H1 (cell line): ENCODE results near the gene NCAPD3.

ENCODE experiments used
- CHD1 ChIP-seq: IDR thresholded peaks from 2 replicates; pipeline ENCODE4 v1.6.1; 2012; ENCODE audit warnings: low read depth, low read length, improper control_type of control experiment
- CREB1 ChIP-seq: IDR thresholded peaks from 2 replicates; pipeline ENCODE4 v1.6.1; 2012; ENCODE audit warnings: inconsistent platforms
- EGR1 ChIP-seq: IDR thresholded peaks from 2 replicates; pipeline ENCODE4 v1.6.1; 2011; ENCODE audit warnings: low read depth, low read length, borderline replicate concordance
- KDM1A ChIP-seq: fragments of 200-600, 300-600 bp; sonication (generic); IDR thresholded peaks from 2 replicates; pipeline ENCODE4 v1.7.1; 2016; ENCODE audit warnings: mild to moderate bottlenecking, low read length, borderline replicate concordance
- KDM5A ChIP-seq: fragments of 200-600 bp; IDR thresholded peaks from 2 replicates; pipeline ENCODE4 v1.7.1; 2012; ENCODE audit warnings: mild to moderate bottlenecking, low read length, inconsistent platforms, mixed read lengths
- NANOG ChIP-seq: IDR thresholded peaks from 2 replicates; pipeline ENCODE4 v1.6.1; 2011; ENCODE audit warnings: low read length, low read depth, mild to moderate bottlenecking, inconsistent platforms; ENCODE audit not compliant: insufficient read depth, poor library complexity, severe bottlenecking
- POLR2A ChIP-seq, 2 experiments: IDR thresholded peaks; 1 replicate in 1 of 2; 2 replicates in 1 of 2; pipeline ENCODE4 v1.6.1; 2011; ENCODE audit warnings: low read depth in 2 of 2, low read length in 2 of 2, mild to moderate bottlenecking in 2 of 2; ENCODE audit errors: control extremely low read depth in 1 of 2
- RNF2 ChIP-seq: fragments of 200-900, 300-1000 bp; sonication (generic); IDR thresholded peaks from 2 replicates; pipeline ENCODE4 v1.7.1; 2016; ENCODE audit warnings: borderline replicate concordance, low read depth, mild to moderate bottlenecking, antibody characterized with exemption, low read length; ENCODE audit not compliant: poor library complexity, severe bottlenecking; ENCODE audit errors: missing control alignments
- SIX5 ChIP-seq: IDR thresholded peaks from 2 replicates; pipeline ENCODE4 v1.6.1; 2011; ENCODE audit warnings: mild to moderate bottlenecking, low read depth, low read length
- SP1 ChIP-seq: IDR thresholded peaks from 2 replicates; pipeline ENCODE4 v1.6.1; 2011; ENCODE audit warnings: low read depth, low read length
- SP2 ChIP-seq: IDR thresholded peaks from 2 replicates; pipeline ENCODE4 v1.6.1; 2012; ENCODE audit warnings: mild to moderate bottlenecking, low read length, inconsistent platforms
- SRF ChIP-seq: IDR thresholded peaks from 2 replicates; pipeline ENCODE4 v1.6.1; 2011; ENCODE audit warnings: mild to moderate bottlenecking, low read depth, low read length, moderate library complexity
- TF ChIP-seq, protein P1 (sequence below), 3 experiments: IDR thresholded peaks; 1 replicate in 2 of 3; 2 replicates in 1 of 3; pipeline versions ENCODE4 v1.5.1 to v1.6.1; 2011; ENCODE audit warnings: low read length in 3 of 3, mild to moderate bottlenecking in 3 of 3, inconsistent platforms in 2 of 3, low read depth in 1 of 3, moderate library complexity in 1 of 3; ENCODE audit not compliant: insufficient read depth in 1 of 3; ENCODE audit errors: control extremely low read depth in 1 of 3

DNA sequence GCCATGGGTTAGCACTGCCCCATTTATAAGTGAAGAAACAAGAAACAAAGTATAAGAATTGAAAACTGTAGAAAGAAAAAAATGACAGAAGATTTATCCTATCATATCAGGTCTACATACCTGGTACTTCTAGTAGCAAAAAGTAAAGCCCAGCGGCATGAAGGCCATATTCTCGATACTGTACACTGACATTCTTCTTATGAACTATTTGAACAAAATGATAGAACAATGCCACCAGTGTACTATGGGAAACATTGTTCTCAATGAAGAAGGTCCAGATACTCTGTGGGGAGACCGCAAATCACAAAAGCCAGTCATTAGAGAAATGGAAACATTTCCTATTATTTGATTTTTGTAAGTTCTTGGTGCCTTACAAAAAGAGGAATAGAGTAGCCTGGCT is 7.0 kb downstream of the NCAPD3 start:
- TF ChIP-seq POLR2A (IDR thresholded peaks at IDR 0.05; ENCODE audit: control extremely low read depth in 1 of 2, low read depth in 2 of 2, low read length in 2 of 2) (no peak), CREB1 (no peak), SRF (no peak), SIX5 (no peak), EGR1 (no peak), SP2 (no peak), KDM1A (no peak), KDM5A (no peak), NANOG (no peak), SP1 (no peak), CHD1 (no peak), RNF2 (no peak)
- TF ChIP-seq, protein P1, sequence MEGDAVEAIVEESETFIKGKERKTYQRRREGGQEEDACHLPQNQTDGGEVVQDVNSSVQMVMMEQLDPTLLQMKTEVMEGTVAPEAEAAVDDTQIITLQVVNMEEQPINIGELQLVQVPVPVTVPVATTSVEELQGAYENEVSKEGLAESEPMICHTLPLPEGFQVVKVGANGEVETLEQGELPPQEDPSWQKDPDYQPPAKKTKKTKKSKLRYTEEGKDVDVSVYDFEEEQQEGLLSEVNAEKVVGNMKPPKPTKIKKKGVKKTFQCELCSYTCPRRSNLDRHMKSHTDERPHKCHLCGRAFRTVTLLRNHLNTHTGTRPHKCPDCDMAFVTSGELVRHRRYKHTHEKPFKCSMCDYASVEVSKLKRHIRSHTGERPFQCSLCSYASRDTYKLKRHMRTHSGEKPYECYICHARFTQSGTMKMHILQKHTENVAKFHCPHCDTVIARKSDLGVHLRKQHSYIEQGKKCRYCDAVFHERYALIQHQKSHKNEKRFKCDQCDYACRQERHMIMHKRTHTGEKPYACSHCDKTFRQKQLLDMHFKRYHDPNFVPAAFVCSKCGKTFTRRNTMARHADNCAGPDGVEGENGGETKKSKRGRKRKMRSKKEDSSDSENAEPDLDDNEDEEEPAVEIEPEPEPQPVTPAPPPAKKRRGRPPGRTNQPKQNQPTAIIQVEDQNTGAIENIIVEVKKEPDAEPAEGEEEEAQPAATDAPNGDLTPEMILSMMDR (IDR thresholded peaks at IDR 0.05; ENCODE audit: control extremely low read depth in 1 of 3, insufficient read depth in 1 of 3, low read depth in 1 of 3, low read length in 3 of 3) = no peak
